ENCODE measurements around the gene CCNA2. TPM values are rescaled to one million over a fixed set of nuclear protein-coding genes. Genes with fewer than 3 reads are reported as not detected.

The CCNA2 gene
- total and polyA plus RNA-seq, 2 experiments from 2014 or later, result 33.1 to 45.3 TPM

DNA sequence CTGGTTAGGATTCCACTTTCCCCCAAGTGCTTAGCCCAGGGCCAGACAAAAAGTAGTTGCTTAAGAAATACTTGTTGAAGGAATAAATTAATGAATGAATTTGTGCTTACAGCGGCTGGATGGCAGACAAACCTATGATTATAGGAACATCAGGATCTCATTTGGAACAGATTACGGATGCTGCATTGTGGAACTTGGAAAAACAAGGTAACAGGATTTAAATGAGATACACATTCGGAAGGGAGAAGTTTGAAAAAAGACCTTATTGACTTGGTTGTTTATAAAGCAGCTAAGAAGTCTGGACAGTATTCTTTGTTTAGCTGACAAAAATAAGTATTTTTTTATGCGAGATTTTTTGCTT is 22.0 kb downstream of the CCNA2 start:
- WGBS, 2 experiments (ENCODE audit: low coverage in 1 of 2, low lambda C conversion rate in 2 of 2, missing lambda C conversion rate in 2 of 2), result 0 to 1% methylated on average over 4 of the region's 4 CpGs
- Histone ChIP-seq H3K4me3 (peak overlapping the region; percentile 93), H3F3A (ENCODE audit: insufficient read depth) (peaks cover 4% of the 10 kb centered on the region; the same call in 1 of the 2 replicates), H3K27ac (peak overlapping the region; percentile 89), H3K4me1 (ENCODE audit: insufficient read depth) (peaks cover 19% of the 10 kb centered on the region), H4K20me1 (ENCODE audit: insufficient read depth) (no peaks in the 10 kb centered on the region), H3K4me2 (ENCODE audit: unreplicated experiment) (peak overlapping the region; percentile 94), H3K9ac (peak overlapping the region; percentile 88), H2AFZ (peak overlapping the region; percentile 98), H3K9me3 (ENCODE audit: low read depth) (no peaks in the 10 kb centered on the region), H3K36me3 (ENCODE audit: low read depth) (peaks cover 39% of the 10 kb centered on the region), H3K79me2 (ENCODE audit: insufficient read depth) (peaks cover 49% of the 10 kb centered on the region), H3K27me3 (replicated peaks; ENCODE audit: insufficient read depth) (no peaks in the 10 kb centered on the region), H3K9me2 (ENCODE audit: insufficient read depth) (no peaks in the 10 kb centered on the region)
- no peak for DNase-seq
- in situ Hi-C loops (cut with MboI), result no loop called here
- no peak for TF ChIP-seq EZH2 (IDR thresholded peaks at IDR 0.05; ENCODE audit: insufficient read depth, poor library complexity, severe bottlenecking)
- no peak for TF ChIP-seq EZH2phosphoT487 (IDR thresholded peaks at IDR 0.05; ENCODE audit: insufficient read depth, low read depth)

DNA sequence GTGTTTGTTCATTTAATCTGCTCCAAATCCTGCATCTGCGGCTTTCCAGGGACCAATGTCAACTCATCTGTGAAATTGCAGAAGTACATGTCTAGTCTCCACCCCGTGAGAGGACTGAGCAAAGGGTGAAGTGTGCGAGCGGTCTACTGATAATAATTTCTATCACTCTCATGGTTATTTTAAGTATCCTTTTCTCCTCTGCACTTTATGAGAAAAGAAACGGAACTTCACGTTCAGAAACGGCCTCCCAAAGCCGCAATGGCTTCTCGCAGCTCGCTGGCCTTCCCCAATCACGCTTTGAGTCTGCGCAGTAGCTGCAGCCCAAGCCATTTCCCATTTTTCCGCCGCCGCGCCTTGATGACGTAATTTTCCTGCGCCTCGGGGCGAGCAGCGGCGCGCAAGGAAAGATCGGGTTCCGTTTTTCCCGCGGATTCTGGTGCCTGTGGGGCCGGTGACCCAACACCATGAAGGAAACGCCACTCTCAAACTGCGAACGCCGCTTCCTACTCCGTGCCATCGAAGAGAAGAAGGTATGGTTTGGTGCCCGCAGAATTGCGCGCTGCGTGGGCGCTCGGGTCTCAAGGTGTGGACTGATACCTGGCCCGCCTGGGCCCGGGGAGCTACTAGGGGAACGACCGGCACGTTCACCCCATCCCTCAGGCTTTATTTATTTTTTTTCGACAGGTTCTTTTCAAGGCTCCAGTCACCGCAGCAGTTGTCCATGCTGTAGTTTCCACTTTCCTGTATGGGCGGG is 22.5 kb downstream of the CCNA2 start, which contains the start of gene EXOSC9:
Gene EXOSC9 (plus strand): TSS at position 363 of the 754 bp plus-strand sequence. CDS start 102 bp downstream, at position 465.
- H3K9me2 ChIP-seq (ENCODE audit: insufficient read depth), result no peaks in the 10 kb centered on the region
- peak within 1 kb of the TSS; percentile 93 for H3K4me3 ChIP-seq
- in situ Hi-C loops (cut with MboI), result no loop called here
- peak within 1 kb of the TSS; percentile 94 for H3K4me2 ChIP-seq (ENCODE audit: unreplicated experiment)
- H2AFZ ChIP-seq, result peak within 1 kb of the TSS; percentile 98
- H3K27ac ChIP-seq, result peak within 1 kb of the TSS; percentile 89
- H3K9ac ChIP-seq, result peak within 1 kb of the TSS; percentile 88
- no peaks in the 10 kb centered on the region for H3K27me3 ChIP-seq (replicated peaks; ENCODE audit: insufficient read depth)
- peak; percentile 95 for DNase-seq
- TF ChIP-seq EZH2phosphoT487 (IDR thresholded peaks at IDR 0.05; ENCODE audit: insufficient read depth, low read depth) (no peak), EZH2 (IDR thresholded peaks at IDR 0.05; ENCODE audit: insufficient read depth, poor library complexity, severe bottlenecking) (no peak)
- no peaks in the 10 kb centered on the region for H4K20me1 ChIP-seq (ENCODE audit: insufficient read depth)
- H3K4me1 ChIP-seq (ENCODE audit: insufficient read depth), result peaks cover 24% of the 10 kb centered on the region
- WGBS, 2 experiments (ENCODE audit: low coverage in 1 of 2, low lambda C conversion rate in 2 of 2, missing lambda C conversion rate in 2 of 2), result 1% methylated on average over 46 to 48 of the region's 48 CpGs
- peaks cover 43% of the 10 kb centered on the region for H3K79me2 ChIP-seq (ENCODE audit: insufficient read depth)
- H3K36me3 ChIP-seq (ENCODE audit: low read depth), result peaks cover 34% of the 10 kb centered on the region
- peaks cover 4% of the 10 kb centered on the region for H3F3A ChIP-seq (ENCODE audit: insufficient read depth)
- no peaks in the 10 kb centered on the region for H3K9me3 ChIP-seq (ENCODE audit: low read depth)

DNA sequence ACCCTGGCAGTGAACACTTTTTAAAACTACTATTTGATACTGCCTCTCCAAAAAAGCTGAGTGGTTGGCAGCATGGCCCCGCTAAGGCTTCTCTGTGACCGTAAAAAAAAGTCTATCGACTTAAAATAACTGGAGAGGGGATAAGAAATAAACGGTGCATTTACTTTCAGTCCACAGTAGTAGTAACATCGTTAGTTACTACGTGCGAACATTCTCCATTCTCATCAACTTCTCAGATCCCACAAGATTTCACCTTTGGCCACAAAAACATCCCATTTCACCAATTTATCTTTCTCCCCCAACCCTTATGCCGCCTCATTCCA is 23.1 kb downstream of the CCNA2 start:
- Histone ChIP-seq H4K20me1 (ENCODE audit: insufficient read depth) (no peaks in the 10 kb centered on the region), H3F3A (ENCODE audit: insufficient read depth) (peaks cover 10% of the 10 kb centered on the region), H3K27ac (peak overlapping the region; percentile 89), H3K36me3 (ENCODE audit: low read depth) (peaks cover 30% of the 10 kb centered on the region), H3K4me1 (ENCODE audit: insufficient read depth) (peaks cover 29% of the 10 kb centered on the region), H3K4me3 (peak overlapping the region; percentile 93), H3K4me2 (ENCODE audit: unreplicated experiment) (peak overlapping the region; percentile 94), H3K79me2 (ENCODE audit: insufficient read depth) (peaks cover 43% of the 10 kb centered on the region), H3K9me3 (ENCODE audit: low read depth) (no peaks in the 10 kb centered on the region), H3K9ac (peak overlapping the region; percentile 88), H2AFZ (peak overlapping the region; percentile 98), H3K9me2 (ENCODE audit: insufficient read depth) (no peaks in the 10 kb centered on the region), H3K27me3 (replicated peaks; ENCODE audit: insufficient read depth) (no peaks in the 10 kb centered on the region)
- in situ Hi-C loops (cut with MboI), result no loop called here
- no peak for TF ChIP-seq EZH2 (IDR thresholded peaks at IDR 0.05; ENCODE audit: insufficient read depth, poor library complexity, severe bottlenecking)
- TF ChIP-seq EZH2phosphoT487 (IDR thresholded peaks at IDR 0.05; ENCODE audit: insufficient read depth, low read depth), result no peak
- no peak for DNase-seq
- WGBS, 2 experiments (ENCODE audit: low coverage in 1 of 2, low lambda C conversion rate in 2 of 2, missing lambda C conversion rate in 2 of 2), result 33 to 44% methylated on average over 8 of the region's 8 CpGs

DNA sequence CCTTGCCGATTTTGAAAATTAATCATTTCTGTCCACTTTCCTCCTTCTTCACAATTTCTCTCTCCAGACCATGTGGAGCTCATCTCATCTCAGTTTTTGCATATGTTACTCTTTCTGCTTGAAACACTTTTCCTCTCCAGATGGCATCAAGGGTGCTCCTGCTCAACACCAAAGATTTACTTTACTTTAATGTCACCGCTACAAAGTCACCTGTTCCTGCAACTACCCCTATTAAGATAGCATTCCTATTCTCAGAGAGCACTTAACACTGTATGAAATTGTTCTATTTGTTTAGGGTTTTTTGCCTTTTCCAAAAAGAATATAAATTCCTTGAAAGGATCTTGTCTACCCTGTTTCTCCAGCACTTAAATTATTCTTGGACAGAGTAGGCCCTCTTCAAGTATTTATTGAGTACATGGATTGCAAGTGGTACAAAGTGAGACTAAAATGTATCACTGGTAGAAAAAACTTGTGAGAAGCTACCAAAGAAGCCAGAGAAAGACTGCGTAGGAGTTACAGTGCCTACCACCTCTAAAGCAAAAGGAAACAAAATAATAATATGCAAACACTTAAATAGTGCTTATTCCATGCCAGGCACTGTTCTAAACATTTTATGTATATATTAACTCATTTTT is 23.7 kb downstream of the CCNA2 start:
- Histone ChIP-seq H3K4me2 (ENCODE audit: unreplicated experiment) (peak overlapping the region; percentile 94), H3K4me3 (no peak overlapping the region; the same call in 1 of the 2 replicates), H3K9ac (peak overlapping the region; percentile 88), H3K9me3 (ENCODE audit: low read depth) (no peaks in the 10 kb centered on the region), H3K27me3 (replicated peaks; ENCODE audit: insufficient read depth) (no peaks in the 10 kb centered on the region), H3K36me3 (ENCODE audit: low read depth) (peaks cover 25% of the 10 kb centered on the region), H3K79me2 (ENCODE audit: insufficient read depth) (peaks cover 38% of the 10 kb centered on the region), H3K4me1 (ENCODE audit: insufficient read depth) (peaks cover 35% of the 10 kb centered on the region), H3K9me2 (ENCODE audit: insufficient read depth) (no peaks in the 10 kb centered on the region), H4K20me1 (ENCODE audit: insufficient read depth) (no peaks in the 10 kb centered on the region), H3F3A (ENCODE audit: insufficient read depth) (peaks cover 12% of the 10 kb centered on the region), H2AFZ (peak overlapping the region; percentile 98), H3K27ac (peak overlapping the region; percentile 89; the same call in 1 of the 2 replicates)
- no peak for DNase-seq
- in situ Hi-C loops (cut with MboI), result no loop called here
- TF ChIP-seq EZH2phosphoT487 (IDR thresholded peaks at IDR 0.05; ENCODE audit: insufficient read depth, low read depth) (no peak), EZH2 (IDR thresholded peaks at IDR 0.05; ENCODE audit: insufficient read depth, poor library complexity, severe bottlenecking) (no peak)
- WGBS, 2 experiments (ENCODE audit: low coverage in 1 of 2, low lambda C conversion rate in 2 of 2, missing lambda C conversion rate in 2 of 2), result 70 to 75% methylated on average over 3 of the region's 3 CpGs
